Muscle of arm (tissue), 12 donors: ENCODE results near the gene PRDM16. TPM values are rescaled to one million over a fixed set of nuclear protein-coding genes. Genes with fewer than 3 reads are reported as not detected.
A peak's percentile ranks its signal among the peaks of the same experiment; 100 is the strongest.

ENCODE experiments used
- DNase-seq: peaks from one replicate; pipeline ENCODE4 v3.0.0-alpha.2; 2013
- polyA plus RNA-seq, 12 donors: library from polyadenylated mRNA; unstranded; fragments of 120-200 nt; gene quantifications; one replicate each; pipeline ENCODE4 v1.2.1, GENCODE V29; 2013; ENCODE audit not compliant: insufficient read length in 12 of 12

Gene PRDM16
- polyA plus RNA-seq, 12 donors, result 0.66 to 2.0 (median 0.87) TPM; not detected in 2

DNA sequence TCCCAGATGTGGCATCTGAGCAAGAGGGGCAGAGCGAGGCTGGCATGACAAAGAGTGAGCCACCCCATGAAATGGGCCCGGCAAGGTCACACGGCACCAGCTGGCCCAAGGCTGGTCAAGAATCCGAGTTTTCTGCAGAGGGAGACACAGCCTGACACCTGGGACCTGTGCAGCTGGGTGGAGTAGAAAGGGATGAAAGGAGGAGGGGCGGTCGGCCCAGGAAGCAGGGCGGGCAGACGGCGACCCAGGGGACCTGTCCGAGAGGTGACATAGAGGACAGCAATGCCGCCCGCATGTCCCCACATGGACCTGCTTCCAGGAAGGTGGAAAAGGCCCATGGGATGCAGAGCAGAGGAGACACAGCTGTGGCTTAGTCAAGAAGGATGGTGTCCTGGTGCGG, 137.7 kb downstream of the PRDM16 start:
- no peak for DNase-seq

DNA sequence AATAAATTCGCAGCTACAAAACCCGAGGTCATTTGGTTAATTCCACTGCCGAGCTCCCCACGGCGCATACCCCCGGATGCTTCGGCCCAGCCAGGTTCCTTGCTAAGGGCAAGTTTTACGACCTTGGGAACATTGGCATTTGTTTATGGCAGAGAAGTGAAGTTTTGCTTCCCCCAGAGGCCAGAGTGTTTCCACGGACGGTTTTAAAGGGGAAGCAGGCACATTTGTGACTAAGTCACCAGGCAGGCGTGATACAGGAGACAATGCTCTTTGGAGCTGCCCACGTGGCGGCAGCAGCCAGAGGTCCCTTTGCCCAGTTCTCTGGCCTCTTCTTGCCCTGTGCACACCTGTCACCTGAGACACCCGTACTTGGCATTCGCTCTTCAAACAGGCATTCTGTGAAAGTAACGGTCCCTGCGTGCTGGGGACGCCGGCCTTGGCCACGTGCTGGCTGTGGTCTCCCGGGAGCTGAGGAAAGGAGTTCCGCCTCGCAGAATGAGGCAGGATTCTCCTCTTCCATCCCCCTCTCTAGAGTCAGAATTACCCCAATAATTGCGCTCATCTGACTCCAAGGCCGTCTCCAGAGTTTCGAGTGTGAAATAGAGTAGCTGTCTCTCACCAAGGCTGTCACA, 138.3 kb downstream of the PRDM16 start:
- no peak for DNase-seq

DNA sequence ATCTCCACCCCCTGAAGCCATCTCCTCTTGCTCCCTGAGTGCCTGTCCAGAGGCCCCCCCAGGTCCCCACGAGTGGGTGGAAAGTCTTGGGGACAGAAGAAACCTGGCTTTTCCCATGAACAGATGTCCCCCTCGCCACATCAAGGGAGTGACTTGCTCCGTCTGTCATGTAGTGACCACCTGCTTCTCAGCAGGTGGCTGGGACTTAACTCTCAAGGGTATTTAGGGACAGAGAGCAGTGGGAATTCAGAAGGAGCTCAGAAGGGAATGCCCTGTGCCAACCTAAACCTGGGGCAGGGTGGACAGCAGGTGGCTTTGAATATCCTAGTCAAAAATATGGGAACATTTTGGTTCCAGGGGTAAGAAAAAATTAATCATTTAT, 139.8 kb downstream of the PRDM16 start:
- no peak for DNase-seq

DNA sequence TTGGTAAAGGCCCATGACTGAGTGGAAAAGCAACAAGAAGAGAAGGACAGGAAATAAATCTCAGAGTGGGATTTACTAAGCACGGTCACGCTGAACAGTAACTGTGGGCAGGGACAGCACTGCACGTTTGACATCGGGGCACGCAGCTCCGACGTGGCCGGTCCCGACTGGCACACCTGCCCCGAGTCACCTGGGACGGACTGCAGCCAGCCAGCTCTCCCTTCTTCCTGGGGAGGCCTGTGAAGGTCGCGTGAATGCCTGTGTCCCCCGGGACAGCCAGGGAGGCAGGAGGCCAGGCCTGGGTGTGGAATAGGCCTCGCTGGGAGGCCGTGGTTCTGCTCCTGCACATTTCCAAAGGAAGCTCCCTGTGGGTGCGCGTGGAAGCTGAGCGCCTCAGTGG, 140.2 kb downstream of the PRDM16 start:
- no peak for DNase-seq

DNA sequence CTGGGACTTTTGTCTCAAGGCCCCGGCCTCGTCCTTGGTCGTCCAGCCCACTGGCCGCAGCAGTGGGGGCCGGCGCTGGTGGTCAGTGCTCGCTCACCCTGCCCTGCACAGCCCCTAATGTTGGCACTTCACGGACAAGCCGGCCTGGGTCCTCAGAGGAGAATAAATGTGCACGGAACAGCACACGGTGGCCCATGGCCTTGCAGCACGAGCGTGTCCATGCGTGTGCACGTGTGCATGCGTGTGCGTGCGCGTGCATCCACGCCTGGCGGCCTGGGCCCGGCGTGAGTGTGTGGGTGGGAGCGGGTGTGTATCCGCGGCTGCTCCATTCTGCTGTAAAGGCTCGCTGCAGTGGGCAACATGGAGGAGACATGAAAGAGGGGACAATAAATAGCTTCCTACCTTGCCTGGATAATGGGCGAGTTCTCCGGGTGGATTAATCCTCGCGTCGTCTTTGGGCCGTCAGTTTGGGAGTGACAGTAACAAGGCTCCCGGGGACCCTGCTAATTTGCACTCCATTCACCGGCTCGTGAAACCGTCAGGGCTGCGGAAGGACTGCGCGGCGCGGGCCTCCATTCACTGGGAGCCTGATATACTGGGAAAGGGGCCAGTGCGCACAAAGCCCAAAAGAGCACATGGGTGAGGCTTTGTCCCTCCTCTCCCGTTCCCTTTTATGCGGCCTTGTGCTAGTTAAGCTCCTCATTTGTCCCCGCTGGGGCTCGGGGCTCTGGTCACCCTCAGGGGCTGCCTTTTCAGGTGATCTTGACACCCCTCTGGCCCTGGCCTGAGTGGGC, 142.8 kb downstream of the PRDM16 start:
- no peak for DNase-seq

DNA sequence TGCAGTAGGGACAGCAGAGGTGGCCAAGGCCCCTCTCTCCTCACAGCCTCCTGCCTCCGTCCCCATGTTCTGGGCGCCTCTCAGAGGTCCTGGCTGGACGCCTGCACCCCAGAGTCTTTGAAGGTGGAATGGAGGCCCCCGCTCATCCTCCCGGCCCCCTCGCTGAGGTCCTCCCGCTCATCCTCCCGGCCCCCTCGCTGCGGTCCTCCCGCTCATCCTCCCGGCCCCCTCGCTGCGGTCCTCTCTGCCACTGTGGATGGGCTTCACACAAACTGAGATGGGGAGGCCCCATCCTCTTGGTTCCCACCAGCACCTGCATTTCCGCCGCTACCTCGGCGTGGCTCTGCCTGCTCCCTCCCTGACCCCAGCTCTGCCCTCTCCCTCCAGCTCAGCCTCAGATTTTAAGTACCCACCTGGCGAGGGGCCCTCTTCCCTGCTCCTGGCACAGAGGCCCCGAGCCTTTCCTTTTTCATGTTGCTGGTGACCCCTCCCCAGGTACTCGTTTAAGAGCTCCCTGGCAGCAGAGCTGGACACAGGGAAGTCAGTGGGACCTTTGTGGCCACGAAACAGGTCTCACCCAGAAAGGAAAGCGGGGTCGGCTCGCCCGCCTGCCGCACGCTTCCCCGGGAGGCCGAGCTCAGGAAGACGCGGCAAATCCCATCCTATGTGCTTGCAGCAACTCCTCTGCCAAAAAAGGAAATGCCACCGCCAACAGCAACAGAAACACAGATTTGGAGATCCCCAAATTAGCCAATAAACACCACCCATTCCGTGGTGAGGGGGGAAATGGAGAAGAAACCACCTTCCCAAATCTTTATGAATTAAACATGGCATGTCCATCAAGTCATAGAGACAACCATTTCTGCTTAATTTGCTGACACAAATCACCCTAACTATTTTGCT, 143.7 kb downstream of the PRDM16 start:
- no peak for DNase-seq

DNA sequence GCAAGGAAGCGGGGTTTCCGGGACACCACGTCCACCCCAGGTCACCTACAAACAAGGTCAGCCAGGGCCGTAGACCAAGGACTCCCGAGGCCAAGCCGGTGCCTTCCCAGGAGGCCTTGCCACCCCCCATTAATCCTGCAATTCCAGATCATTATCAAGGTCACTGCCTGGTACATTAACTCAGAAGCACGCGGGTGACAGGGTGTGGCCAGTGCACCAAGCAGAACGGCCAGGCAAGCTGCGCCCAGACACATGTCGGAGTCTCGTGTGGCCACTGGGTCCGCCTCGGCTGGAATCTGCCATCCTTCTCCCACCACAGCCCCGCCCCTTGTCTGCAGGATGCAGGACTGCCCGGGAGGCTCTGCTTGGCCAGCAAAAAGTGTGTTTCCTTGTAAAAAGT, 144.7 kb downstream of the PRDM16 start:
- no peak for DNase-seq

DNA sequence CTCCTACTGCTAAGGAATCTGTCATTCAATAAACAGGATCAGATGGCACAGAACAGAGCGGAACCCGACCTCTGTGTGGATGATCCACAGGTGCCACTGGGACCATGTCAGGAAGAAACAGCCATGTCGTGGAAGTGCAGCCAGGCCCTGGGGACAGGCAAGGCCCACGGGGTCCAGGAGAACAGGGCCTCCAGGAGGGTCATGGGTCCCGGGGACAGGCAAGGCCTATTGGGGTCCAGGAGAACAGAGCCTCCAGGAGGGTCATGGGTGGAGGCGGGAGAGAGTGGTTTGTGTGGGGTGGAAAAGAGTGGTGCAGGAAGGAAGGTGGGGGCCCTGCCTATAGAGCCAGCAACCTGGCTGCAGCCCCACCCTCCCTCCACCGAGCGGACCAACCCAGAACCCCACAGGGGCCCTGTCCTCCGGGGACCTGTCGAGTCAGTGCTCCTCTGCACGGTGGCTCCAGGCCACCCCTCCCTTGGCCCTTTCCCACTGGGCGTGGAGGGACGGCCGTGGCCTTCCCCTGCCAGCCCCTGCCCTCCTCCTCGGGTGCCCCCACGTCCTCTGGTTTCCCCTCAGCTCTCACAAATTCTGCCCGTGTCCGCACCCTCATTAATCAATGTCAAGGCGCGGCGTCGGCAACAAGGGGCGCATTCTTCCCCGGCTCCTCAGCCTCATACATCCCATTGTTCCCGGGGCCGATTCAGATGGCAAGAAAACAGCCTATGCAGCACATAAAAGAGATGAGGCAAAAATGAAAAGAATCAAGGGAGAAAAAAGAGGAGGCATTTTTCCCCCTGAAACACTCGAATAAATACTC, 146.4 kb downstream of the PRDM16 start:
- DNase-seq, result no peak

DNA sequence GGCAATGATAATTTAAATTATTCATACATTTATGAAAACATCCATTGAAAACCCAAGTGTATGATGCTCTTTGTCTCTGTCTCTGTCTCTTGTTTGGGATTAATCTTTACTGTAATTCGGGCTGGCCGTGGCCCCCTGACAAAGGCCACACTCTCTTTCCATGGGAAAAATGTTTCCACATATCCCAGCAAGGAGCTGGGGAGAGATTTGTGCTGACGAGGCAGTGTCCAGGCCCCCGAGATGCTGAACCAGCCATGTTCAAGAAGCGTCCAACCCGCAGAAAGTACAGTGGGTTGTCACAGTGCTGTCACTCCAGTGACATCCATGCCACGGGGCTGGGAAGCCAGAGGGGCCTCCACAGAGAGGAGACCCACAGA, 147.0 kb downstream of the PRDM16 start:
- DNase-seq, result no peak

DNA sequence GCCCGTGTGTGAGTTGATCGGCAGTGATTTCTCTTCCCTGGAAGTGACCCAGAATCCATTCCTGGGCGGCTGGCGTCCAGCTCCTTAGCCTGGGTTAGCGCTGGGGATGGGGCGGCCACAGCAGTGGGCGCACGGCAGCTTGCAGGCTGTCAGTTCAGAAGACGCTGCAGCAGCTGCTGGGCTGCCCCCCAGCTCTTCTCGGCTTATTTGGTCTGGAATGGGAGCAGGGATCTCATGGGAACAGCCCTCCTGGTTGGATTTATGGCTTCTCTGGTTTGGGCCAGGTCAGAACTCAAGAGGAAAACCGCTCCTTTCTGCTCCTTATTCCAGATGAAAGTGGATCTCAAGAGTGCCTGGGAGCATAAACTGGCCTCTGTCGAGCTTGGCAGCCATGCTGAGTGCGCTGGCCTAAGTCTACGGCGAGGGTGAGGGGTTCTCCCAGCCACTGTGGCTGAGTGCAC, 148.2 kb downstream of the PRDM16 start:
- DNase-seq, result peak; percentile 50

DNA sequence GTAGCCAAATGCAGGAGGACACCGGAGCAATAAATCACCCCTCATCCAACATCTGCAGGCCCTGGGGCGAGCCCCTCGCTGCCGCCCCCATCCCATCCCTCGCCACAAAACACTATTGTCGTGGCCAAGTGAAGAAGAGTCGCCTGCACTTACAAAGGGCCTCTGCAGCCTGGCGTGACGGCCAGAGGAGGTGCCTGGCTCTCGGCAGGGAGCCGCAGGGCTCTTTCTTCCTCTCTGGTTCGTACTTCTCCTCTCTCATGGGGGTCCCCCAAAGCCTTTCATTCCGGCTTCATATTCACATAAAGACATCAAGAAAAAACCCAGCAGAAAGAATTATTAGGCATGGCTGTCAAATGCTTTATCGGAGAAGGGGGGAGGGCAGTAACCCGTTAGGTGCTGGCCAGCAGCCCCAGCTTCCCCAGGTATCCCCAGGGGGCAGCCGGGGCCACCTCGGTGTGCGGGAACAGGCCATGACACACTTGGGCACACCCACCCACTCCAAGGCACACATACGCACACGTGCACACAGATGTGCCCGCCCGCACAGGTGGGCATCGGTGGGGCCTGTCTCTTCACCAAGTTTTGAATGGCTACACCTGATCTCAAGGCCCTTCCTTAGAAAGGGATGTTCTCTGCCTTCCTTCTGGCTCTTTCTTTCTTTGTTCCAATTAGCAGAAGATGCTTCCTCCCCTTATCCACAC, 149.1 kb downstream of the PRDM16 start:
- DNase-seq, result no peak

DNA sequence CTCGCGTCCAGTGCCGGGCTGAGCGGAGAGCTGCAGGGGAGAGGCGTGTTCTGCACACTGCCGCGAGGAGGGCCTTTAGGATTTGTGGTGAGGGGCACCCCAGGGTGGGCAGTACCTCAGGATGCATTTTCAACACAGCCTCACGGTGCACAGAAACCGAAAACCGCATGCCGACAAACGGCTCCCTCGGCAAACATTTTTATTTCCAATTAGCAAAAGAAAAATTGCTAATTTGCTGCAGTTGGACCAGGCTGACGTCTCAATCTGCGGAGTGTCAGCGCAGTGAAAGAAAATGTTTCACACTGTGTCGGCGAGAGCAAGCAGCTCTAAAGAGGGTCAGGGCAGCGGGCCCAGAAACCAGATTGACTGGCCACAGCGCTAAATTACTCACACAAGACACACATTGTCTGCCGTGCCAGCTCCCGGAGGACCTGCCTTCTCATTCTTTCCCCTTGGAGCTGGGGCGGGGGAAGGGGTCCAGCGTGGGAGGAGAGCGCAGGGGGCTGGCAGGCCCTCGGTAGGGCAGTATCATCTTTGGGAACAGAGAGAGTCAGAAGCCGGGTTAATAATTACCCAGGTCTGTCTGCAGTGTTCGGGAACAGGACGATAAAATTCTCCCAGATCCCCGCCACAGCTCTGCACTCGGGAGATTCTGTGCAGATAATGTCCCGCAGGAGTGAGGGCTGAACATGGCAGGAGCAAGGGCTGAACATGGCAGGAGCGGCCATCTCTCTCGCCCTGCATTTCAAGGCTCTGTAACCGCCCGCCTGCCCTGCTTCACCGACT, 150.2 kb downstream of the PRDM16 start:
- DNase-seq, result peak; percentile 46

DNA sequence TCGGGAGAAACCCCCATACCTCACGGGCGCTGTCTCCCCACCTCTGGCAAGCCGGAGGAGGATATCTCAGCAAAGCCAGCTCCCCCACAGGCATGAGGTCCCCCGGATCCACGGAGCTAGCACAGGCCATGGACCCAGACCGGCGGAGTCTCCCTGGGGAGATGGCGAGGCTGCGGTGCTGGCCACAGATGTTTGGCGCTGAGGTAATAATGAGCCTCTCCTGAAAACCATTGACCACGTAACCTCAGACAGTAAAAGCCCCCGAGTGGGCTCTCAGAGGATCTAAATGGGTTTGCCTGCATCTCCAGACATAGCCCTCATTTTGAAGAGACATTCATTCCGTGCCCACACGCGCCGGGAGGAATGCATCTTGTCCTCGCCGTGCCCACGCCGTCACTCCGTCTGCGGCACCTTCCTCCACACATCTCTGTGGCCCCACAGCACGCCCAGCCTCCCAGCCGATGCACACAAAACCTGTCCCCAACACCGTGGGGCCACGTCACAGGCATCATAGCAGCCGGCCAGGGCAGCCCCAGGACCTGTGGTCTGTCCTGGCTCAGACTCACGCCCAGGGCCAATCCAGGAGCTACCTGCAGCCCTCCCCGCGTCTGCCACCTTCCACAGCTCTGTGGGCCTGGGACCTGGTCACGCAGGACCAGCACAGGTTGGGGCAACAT, 150.9 kb downstream of the PRDM16 start:
- DNase-seq, result no peak

DNA sequence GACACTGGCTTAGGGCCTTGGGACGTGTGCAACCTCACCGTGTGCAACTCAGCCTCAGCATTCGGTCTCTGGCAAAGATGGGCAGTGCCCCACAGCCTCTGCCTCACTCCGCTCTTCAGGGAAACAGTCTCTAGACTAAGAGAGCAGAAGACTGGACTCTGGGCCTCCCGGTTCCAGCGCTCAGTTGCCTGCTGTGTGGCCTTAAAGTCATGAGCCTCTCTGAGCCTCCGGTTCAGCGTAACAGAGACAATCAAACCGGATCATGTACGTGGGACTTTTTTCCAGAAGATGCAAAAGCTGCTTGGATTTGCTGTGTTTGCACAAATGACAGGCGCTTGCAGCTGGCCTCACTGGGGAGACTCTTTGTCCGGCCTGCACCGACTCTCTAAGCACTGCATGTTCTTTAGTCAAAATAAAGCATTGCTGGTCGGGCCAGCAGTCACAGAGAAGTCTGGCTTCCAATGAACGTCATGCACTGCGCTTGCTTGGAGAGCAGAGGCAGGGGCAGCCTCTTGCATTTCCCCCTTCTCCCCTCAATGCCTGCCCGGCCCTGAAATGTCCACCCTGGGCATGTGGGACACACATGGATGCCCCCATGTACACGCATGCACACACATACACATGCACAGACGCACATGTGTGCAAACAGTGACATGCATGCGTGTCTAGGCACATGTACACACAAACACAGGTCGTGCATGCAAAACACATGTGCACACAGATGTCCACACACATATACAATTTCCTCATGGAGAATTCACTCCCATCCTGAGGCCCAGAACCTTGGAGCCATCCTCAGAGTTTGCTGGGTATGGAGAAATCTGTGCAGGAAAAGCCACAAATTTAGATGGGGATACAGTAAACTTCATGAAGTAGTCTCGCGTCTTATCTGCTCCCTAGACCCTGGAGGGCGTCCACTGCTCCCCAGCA, 152.4 kb downstream of the PRDM16 start:
- peak; percentile 50 for DNase-seq

DNA sequence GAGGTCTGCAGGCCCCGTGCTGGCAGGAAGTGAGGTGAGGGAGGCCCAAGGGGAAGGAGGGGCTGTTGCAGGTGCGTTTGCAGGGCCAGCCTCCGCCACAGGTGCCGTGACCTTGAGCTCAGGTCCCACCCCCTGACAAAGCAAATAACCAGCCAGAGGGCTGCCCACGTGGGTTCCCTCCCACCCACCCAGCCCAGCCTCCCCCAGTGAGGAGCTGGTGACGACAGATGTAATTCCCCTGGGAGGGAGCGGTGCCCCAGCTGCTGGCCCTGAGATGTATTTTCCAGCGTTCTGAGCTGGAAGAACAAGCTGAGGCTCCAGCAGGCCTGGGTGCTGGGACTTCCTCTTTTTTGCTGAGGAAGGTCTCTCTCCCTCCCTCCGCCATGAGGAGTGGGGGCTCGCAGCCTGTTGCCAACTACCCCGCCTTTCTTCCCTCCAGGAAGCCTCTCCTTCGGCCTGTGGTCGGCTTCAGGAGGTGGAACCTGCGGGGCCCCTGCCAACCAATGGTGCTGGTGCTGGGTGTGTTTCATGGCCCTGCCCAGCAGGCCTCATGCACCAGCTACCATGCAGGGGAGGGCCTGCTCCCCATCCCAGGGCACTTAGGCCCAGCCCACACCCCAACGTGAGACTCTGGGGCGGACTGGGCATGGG, 153.2 kb downstream of the PRDM16 start:
- no peak for DNase-seq

DNA sequence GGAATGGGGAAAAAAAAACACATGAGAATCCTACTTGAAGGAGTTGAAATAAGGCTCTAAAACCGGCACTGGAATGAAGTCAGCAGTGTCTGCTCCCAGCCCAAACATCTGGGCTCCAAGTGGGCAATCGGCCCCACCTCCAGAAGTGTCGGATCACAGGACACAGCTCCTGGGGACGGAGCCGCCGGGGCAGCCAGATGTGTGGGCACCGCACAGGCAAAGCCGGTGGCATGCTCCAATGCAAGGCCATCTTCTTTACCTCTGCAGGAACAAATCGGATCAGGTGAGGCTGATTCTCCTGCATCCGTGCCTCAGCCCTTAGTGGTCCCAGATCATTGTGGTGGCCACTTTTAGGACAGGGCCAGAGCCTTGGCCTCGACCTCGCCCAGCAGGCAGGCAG, 156.7 kb downstream of the PRDM16 start:
- DNase-seq, result no peak

DNA sequence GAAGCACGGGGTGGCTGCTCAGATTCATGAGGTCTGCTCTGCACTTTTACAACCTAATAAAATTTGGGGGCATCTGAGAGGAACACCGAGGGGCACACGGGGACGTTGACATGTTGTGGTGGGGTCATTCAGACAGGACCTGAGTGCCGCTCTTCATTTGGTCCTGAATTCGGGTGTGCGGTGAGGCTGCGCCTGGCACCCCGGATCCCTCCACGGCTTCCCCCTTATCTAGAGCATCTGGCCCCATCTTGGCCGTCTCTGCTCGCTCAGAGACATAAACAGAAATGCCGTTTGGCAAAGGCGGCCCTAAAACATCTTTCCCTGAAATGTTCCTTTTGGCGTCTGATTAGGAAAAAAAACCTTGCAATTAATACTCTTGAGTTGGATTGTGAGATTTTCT, 157.2 kb downstream of the PRDM16 start:
- DNase-seq, result no peak
